Fibroblast of the aortic adventitia (primary cell): ENCODE results near the gene FARP1. TPM values are rescaled to one million over a fixed set of nuclear protein-coding genes. Genes with fewer than 3 reads are reported as not detected.
A peak's percentile ranks its signal among the peaks of the same experiment; 100 is the strongest.

Source experiments
- DNase-seq: peaks from one replicate; pipeline ENCODE4 v3.0.0-alpha.2; 2010; ENCODE audit warnings: low read depth
- H3K4me3 ChIP-seq: 2 replicates; pipeline ENCODE4 v1.5.1; 2011; ENCODE audit warnings: low read depth, mild to moderate bottlenecking, control low read depth, low read length, moderate library complexity
- total RNA-seq: library from RNA; depleted of rRNA; stranded (reverse); fragments of >200 nt; gene quantifications from 2 replicates; pipeline ENCODE4 v1.2.3, GENCODE V29; 2012; ENCODE audit warnings: low replicate concordance
- TF ChIP-seq, protein P1 (sequence below): IDR thresholded peaks from 2 replicates; pipeline ENCODE4 v1.5.1; 2011; ENCODE audit warnings: mild to moderate bottlenecking, low read length, control low read depth, inconsistent platforms; ENCODE audit not compliant: insufficient read depth

Gene FARP1
- total RNA-seq, 1 donor, result 16.2 TPM

DNA sequence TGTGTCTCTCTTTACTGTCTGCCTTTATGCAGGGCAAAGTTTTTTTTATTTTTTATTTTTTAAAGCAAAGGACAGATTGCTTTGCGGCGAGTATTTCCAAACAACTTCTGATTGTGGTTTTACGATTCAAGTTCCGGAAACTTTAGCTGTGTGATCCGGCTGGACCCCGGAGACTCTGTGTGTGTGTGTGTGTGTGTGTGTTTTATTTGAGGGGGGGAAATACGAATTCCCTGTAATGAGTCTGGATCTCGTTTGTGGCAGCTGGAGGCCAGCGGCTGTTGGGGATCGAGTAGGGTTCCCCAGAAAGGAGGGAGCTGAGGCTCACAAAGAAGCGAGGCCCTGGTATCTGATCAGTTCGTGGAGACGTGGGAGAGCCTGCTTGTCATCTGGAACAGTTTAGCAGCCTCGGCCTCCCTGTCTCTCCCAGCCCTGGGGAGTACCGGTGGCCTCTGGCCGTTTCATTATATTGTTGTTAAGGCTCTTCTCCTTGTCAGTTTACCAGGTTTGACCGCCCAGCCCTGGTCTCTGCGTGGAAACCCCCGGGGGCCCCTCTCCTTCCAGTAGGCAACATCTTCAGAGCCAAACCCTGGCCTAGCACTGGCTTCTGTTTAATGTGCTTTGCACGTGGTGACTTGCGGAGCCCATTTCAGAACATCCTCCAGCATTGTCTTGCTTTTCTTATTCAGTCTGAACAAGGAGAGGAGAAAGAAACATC lies 1.3 kb downstream of the FARP1 start:
- TF ChIP-seq, protein P1, sequence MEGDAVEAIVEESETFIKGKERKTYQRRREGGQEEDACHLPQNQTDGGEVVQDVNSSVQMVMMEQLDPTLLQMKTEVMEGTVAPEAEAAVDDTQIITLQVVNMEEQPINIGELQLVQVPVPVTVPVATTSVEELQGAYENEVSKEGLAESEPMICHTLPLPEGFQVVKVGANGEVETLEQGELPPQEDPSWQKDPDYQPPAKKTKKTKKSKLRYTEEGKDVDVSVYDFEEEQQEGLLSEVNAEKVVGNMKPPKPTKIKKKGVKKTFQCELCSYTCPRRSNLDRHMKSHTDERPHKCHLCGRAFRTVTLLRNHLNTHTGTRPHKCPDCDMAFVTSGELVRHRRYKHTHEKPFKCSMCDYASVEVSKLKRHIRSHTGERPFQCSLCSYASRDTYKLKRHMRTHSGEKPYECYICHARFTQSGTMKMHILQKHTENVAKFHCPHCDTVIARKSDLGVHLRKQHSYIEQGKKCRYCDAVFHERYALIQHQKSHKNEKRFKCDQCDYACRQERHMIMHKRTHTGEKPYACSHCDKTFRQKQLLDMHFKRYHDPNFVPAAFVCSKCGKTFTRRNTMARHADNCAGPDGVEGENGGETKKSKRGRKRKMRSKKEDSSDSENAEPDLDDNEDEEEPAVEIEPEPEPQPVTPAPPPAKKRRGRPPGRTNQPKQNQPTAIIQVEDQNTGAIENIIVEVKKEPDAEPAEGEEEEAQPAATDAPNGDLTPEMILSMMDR, result no peak
- peak overlapping the region; percentile 65 for H3K4me3 ChIP-seq
- peak; percentile 42 for DNase-seq

DNA sequence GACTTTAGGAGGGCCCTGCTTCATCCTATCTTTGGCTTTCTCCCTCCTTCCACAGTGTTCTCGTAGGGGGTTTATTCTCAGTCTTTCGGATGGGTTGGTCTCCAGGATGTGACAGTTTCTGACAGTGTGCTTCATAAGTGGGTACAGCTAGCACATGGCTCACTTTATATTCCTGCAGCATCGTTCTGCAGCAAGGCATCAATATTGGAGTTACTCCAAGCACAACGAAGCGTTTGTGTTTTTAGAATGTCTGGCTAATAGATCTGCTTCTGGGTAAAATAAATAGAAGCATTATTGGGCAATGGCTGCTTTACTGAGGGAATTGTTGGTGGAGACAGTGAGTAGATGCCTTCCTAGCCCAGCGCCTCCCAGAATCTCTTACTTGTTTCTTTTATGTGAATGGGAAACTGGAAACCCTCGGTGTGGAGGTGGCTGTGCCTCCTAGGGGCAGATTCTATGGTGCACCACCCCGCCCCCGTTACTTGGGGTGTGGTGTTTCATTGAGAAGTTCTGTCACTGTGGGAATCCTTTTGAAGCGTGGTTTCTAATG lies 2.0 kb downstream of the FARP1 start:
- DNase-seq, result peak; percentile 45
- TF ChIP-seq, protein P1, result peak; percentile 22
- H3K4me3 ChIP-seq, result no peak overlapping the region

DNA sequence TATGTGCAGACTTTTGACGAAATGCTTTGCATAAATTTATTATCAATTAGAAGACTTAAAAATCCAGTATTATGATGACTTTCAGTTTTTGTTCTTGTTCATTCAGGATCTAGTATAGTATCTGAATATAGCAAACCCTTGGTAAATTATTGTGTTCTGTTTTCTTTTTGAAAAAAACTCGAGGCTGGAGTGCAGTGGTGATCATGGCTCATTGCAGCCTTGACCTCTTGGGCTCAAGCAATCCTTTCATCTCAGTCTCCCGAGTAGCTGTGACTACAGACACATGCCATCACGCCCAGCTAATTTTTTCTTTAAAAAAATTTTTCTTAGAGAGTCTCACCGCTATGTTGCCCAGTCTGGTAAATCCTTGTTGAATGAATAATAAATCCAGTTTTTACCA lies 4.6 kb downstream of the FARP1 start:
- DNase-seq, result no peak

DNA sequence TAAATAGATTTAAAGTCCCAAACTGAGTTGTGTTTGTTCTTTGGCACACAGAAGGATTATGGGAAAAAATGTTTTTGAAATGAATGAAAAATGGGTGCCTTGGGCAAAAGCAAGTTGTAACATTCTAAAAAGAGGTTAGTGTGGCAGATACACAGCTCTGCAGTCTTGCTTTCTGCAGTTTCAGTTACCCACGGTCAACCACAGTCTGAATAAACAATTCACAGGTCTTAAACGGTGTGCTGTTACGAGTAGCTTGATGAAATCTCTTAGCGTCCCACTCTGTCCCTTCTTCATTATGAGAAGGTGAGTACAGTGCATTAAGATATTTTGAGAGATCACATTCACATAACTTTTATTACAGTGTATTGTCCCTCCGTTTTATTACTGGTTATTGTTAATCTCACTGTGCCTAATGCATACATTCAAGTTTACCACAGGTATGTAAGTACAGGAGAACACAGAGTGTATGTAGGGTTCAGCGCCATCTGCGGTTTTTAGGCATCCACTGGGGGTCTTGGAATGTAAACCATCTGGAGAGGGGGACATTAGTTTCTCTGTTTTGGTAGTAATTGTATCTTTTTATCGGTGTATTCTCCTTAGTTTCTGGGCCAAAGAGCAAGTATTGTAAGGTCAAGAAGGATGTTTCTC lies 8.1 kb downstream of the FARP1 start:
- TF ChIP-seq, protein P1, result no peak
- no peak overlapping the region for H3K4me3 ChIP-seq
- no peak for DNase-seq

More for the DNA sequence above, 4.6 kb downstream of the FARP1 start:
- H3K4me3 ChIP-seq, result no peak overlapping the region
- TF ChIP-seq, protein P1, result peak; percentile 11

DNA sequence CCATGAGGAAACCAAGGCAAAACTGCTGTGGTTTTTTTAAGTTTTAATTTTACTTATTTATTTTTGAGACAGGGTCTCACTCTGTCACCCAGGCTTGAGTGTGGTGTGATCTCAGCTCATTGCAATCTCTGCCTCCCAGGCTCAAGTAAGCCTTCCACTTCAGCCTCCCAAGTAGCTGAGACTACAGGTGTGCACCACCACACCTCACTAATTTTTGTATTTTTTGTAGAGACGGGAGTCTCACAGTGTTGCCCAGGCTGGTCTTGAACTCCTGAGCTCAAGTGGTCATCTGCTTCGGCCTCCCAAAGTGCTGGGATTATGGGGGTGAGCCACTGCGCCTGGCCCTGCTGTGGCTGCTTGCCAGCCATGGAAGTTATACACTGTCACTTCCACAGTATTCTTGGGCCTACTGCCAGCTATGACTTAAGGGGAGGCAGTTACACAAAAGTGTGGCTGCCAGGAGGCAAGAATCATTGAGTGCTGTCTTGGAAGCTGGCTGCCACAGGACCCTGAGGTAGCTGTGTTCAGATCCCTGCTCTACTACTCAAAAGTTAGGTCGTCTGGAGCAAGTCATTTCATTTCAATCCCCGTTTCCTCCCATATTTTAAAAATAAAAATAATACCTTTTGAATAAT lies 12.7 kb downstream of the FARP1 start:
- peak; percentile 53 for DNase-seq
- TF ChIP-seq, protein P1, result no peak
- H3K4me3 ChIP-seq, result no peak overlapping the region

DNA sequence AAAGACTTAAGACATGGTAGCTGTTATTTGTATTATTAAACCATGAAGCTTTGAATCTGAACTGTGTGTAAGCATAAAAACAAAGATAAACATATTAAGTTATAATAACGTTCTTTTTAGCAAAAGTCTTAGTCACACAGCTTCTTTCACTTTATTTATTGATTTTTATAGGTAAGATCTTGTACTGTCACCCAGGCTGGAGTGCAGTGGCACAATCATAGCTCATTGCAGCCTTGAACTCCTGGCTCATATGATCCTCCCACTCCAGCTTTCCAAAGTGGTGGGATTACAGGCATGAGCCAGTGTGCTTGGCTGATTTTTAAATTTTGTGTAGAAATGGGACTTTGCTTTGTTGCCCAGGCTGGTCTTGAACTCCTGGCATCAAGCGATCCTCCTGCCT lies 13.4 kb downstream of the FARP1 start:
- TF ChIP-seq, protein P1, result no peak
- H3K4me3 ChIP-seq, result no peak overlapping the region
- DNase-seq, result no peak
